Right atrium auricular region (tissue), 2 donors: ENCODE measurements around the gene SH3TC1. TPM values are rescaled to one million over a fixed set of nuclear protein-coding genes. Genes with fewer than 3 reads are reported as not detected.
A peak's percentile ranks its signal among the peaks of the same experiment; 100 is the strongest.

Experiments used
- DNase-seq: peaks from one replicate; pipeline ENCODE4 v3.0.0-alpha.2; 2019; ENCODE audit warnings: low spot score
- H3K27ac ChIP-seq, 2 donors: fragments of 200-600 bp; sonication (generic); 1 replicate in 1 of 2; 2 replicates in 1 of 2; pipeline ENCODE4 v1.5.1; 2016 to 2019
- H3K27me3 ChIP-seq, 2 donors: fragments of 200-600 bp; sonication (generic); one replicate each; pipeline versions ENCODE4 v1.5.1 to v1.6.0; 2017 to 2019
- H3K36me3 ChIP-seq: fragments of 200-600 bp; sonication (generic); one replicate; pipeline ENCODE4 v1.5.1; 2016
- H3K4me1 ChIP-seq, 2 donors: fragments of 200-600 bp; sonication (generic); one replicate each; pipeline versions ENCODE4 v1.5.1 to v1.6.0; 2017 to 2019
- H3K4me3 ChIP-seq, 2 donors: fragments of 200-600 bp; sonication (generic); 1 replicate in 1 of 2; 2 replicates in 1 of 2; pipeline ENCODE4 v1.5.1; 2017 to 2019; ENCODE audit warnings: mild to moderate bottlenecking in 1 of 2, moderate library complexity in 1 of 2
- H3K9me3 ChIP-seq, 2 donors: fragments of 200-600 bp; sonication (generic); one replicate each; pipeline ENCODE4 v1.5.1; 2019
- CTCF ChIP-seq, 2 donors: fragments of 200-600 bp; sonication (generic); IDR thresholded peaks; one replicate each; pipeline ENCODE4 v1.5.1; 2019; ENCODE audit warnings: antibody characterized with exemption in 2 of 2
- total RNA-seq, 2 donors: library from RNA; depleted of rRNA; stranded (reverse); fragments of >200 nt; gene quantifications; one replicate each; pipeline ENCODE4 v1.1.0, GENCODE V29; 2016

SH3TC1 gene
- total RNA-seq, 2 donors from 2014 or later = 8.9 to 13.9 TPM

- Histone ChIP-seq H3K27ac (no peak overlapping the region), H3K4me1 (no peaks in the 10 kb centered on the region), H3K36me3 (no peaks in the 10 kb centered on the region), H3K9me3 (no peaks in the 10 kb centered on the region), H3K27me3 (no peaks in the 10 kb centered on the region), H3K4me3 (no peak overlapping the region)
- no peak for TF ChIP-seq CTCF (IDR thresholded peaks at IDR 0.05)
- DNase-seq = no peak
Measured at GRCh38 chr4:8236106-8236919, 37.2 kb downstream of the SH3TC1 start.

GRCh38 chr4:8236920-8237195 is 37.8 kb downstream of the SH3TC1 start:
- Histone ChIP-seq H3K4me3 (no peak overlapping the region), H3K27me3 (no peaks in the 10 kb centered on the region), H3K9me3 (no peaks in the 10 kb centered on the region), H3K4me1 (no peaks in the 10 kb centered on the region), H3K27ac (no peak overlapping the region), H3K36me3 (no peaks in the 10 kb centered on the region)
- DNase-seq = no peak
- no peak for TF ChIP-seq CTCF (IDR thresholded peaks at IDR 0.05)

- no peaks in the 10 kb centered on the region for H3K36me3 ChIP-seq
- no peak for DNase-seq
- H3K4me3 ChIP-seq = no peak overlapping the region
- no peaks in the 10 kb centered on the region for H3K9me3 ChIP-seq
- H3K27me3 ChIP-seq = no peaks in the 10 kb centered on the region
- TF ChIP-seq CTCF (IDR thresholded peaks at IDR 0.05) = no peak
- peaks cover 0 to 5% of the 10 kb centered on the region in 2 donors for H3K4me1 ChIP-seq
- no peak overlapping the region for H3K27ac ChIP-seq
Measured at GRCh38 chr4:8237256-8237989, 38.3 kb downstream of the SH3TC1 start.

GRCh38 chr4:8238036-8238511 is 39.0 kb downstream of the SH3TC1 start:
- Histone ChIP-seq H3K27ac (no peak overlapping the region), H3K36me3 (no peaks in the 10 kb centered on the region), H3K27me3 (no peaks in the 10 kb centered on the region), H3K4me1 (peaks cover 0 to 10% of the 10 kb centered on the region in 2 donors), H3K4me3 (no peak overlapping the region), H3K9me3 (no peaks in the 10 kb centered on the region)
- no peak for TF ChIP-seq CTCF (IDR thresholded peaks at IDR 0.05)
- no peak for DNase-seq

- no peak overlapping the region for H3K4me3 ChIP-seq
- no peaks in the 10 kb centered on the region for H3K36me3 ChIP-seq
- no peaks in the 10 kb centered on the region for H3K27me3 ChIP-seq
- no peak overlapping the region for H3K27ac ChIP-seq
- peaks cover 0 to 10% of the 10 kb centered on the region in 2 donors for H3K4me1 ChIP-seq
- TF ChIP-seq CTCF (IDR thresholded peaks at IDR 0.05) = peak in 1 of 2 donors; percentile 54
- no peak for DNase-seq
- H3K9me3 ChIP-seq = no peaks in the 10 kb centered on the region
Measured at GRCh38 chr4:8238515-8239053, 39.5 kb downstream of the SH3TC1 start.
